ENCODE data around the gene KCNQ2. TPM values are rescaled to one million over a fixed set of nuclear protein-coding genes. Genes with fewer than 3 reads are reported as not detected.
"Not testable (repeated sequence)": the region's sequence is repeated elsewhere in the genome, so short reads cannot be mapped to it uniquely, and the experiment has no call there.

KCNQ2 gene
- under 1 TPM in 1 of 3 donors, not detected in 2; 0.73 TPM for polyA plus RNA-seq

- Mint-ChIP-seq H3K4me3 (peak within 1 kb of the TSS in 2 of 5 donors; percentile 35 to 36), H3K9me3 (no peaks in the 10 kb centered on the region), H3K27me3 (ENCODE audit: low read depth in 3 of 3) (peaks cover 6 to 11% (median 11%) of the 10 kb centered on the region in 3 donors), H3K27ac (no peak within 1 kb of the TSS), H3K4me1 (peaks cover 0 to 4% of the 10 kb centered on the region in 2 donors), H3K36me3 (no peaks in the 10 kb centered on the region)
- no peak for DNase-seq
Measured at GRCh38 chr20:63471981-63472831, at the start of gene KCNQ2. TSS of gene KCNQ2 (minus strand) at chr20:63472655. CDS start at chr20:63472463, 192 bp downstream.

GRCh38 chr20:63521602-63522001 is 49.1 kb upstream of the KCNQ2 start:
- DNase-seq = no peak
- Mint-ChIP-seq H3K36me3 (peaks cover 0 to 7% (median 3%) of the 10 kb centered on the region in 3 donors), H3K4me1 (peaks cover 0 to 11% of the 10 kb centered on the region in 2 donors), H3K27ac (peak overlapping the region in 1 of 6 donors; percentile 32), H3K27me3 (ENCODE audit: low read depth in 3 of 3) (peaks cover 0 to 5% (median 4%) of the 10 kb centered on the region in 3 donors), H3K4me3 (peak overlapping the region; percentile 68 to 81 (median 75)), H3K9me3 (peaks cover 0 to 2% (median 0%) of the 10 kb centered on the region in 6 donors)

GRCh38 chr20:63520934-63521601 is 48.6 kb upstream of the KCNQ2 start:
- peaks cover 0 to 11% of the 10 kb centered on the region in 2 donors for H3K4me1 Mint-ChIP-seq
- H3K4me3 Mint-ChIP-seq = peak overlapping the region; percentile 68 to 81 (median 75)
- peaks cover 0 to 7% (median 3%) of the 10 kb centered on the region in 3 donors for H3K36me3 Mint-ChIP-seq
- H3K27ac Mint-ChIP-seq = peak overlapping the region in 2 of 6 donors; percentile 32 to 71
- peaks cover 0 to 2% (median 0%) of the 10 kb centered on the region in 6 donors for H3K9me3 Mint-ChIP-seq
- peaks cover 0 to 4% (median 3%) of the 10 kb centered on the region in 3 donors for H3K27me3 Mint-ChIP-seq (ENCODE audit: low read depth in 3 of 3)
- peak; percentile 54 to 72 (median 68) for DNase-seq

GRCh38 chr20:63520504-63520933 is 48.1 kb upstream of the KCNQ2 start, which contains the start of gene PPDPF:
TSS of gene PPDPF (plus strand) at chr20:63520765. CDS start at chr20:63521309, 544 bp downstream.
- Mint-ChIP-seq H3K4me3 (peak within 1 kb of the TSS; percentile 76 to 83 (median 81)), H3K36me3 (peaks cover 0 to 7% (median 3%) of the 10 kb centered on the region in 3 donors), H3K27ac (peak within 1 kb of the TSS in 3 of 6 donors; percentile 35 to 71 (median 60)), H3K9me3 (peaks cover 0 to 2% (median 0%) of the 10 kb centered on the region in 6 donors), H3K27me3 (ENCODE audit: low read depth in 3 of 3) (peaks cover 0 to 4% (median 3%) of the 10 kb centered on the region in 3 donors), H3K4me1 (peaks cover 0 to 11% of the 10 kb centered on the region in 2 donors)
- peak; percentile 78 to 86 (median 85) for DNase-seq

GRCh38 chr20:63519668-63520503 is 47.4 kb upstream of the KCNQ2 start:
- Mint-ChIP-seq H3K36me3 (peaks cover 0 to 7% (median 3%) of the 10 kb centered on the region in 3 donors), H3K4me1 (peaks cover 0 to 11% of the 10 kb centered on the region in 2 donors), H3K4me3 (peak overlapping the region; percentile 66 to 79 (median 76)), H3K9me3 (peaks cover 0 to 2% (median 0%) of the 10 kb centered on the region in 6 donors), H3K27ac (peak overlapping the region in 3 of 6 donors; percentile 35 to 61 (median 60)), H3K27me3 (ENCODE audit: low read depth in 3 of 3) (peaks cover 0 to 4% (median 3%) of the 10 kb centered on the region in 3 donors)
- DNase-seq = peak; percentile 60 to 70 (median 67)

- no peak for DNase-seq
- H3K4me1 Mint-ChIP-seq = peaks cover 5 to 13% of the 10 kb centered on the region in 2 donors
- peak overlapping the region; percentile 66 to 79 (median 76) for H3K4me3 Mint-ChIP-seq
- peaks cover 0 to 7% (median 3%) of the 10 kb centered on the region in 3 donors for H3K36me3 Mint-ChIP-seq
- peaks cover 0 to 2% (median 0%) of the 10 kb centered on the region in 6 donors for H3K9me3 Mint-ChIP-seq
- H3K27ac Mint-ChIP-seq = peak overlapping the region in 3 of 6 donors; percentile 35 to 81 (median 60)
- peaks cover 0 to 7% (median 6%) of the 10 kb centered on the region in 3 donors for H3K27me3 Mint-ChIP-seq (ENCODE audit: low read depth in 3 of 3)
Measured at GRCh38 chr20:63518946-63519667, 46.7 kb upstream of the KCNQ2 start.

GRCh38 chr20:63518351-63518861 is 46.0 kb upstream of the KCNQ2 start:
- H3K27me3 Mint-ChIP-seq (ENCODE audit: low read depth in 3 of 3) = peaks cover 1 to 10% (median 4%) of the 10 kb centered on the region in 3 donors
- peak overlapping the region; percentile 10 to 72 (median 61) for H3K4me3 Mint-ChIP-seq
- H3K9me3 Mint-ChIP-seq = peaks cover 0 to 1% (median 0%) of the 10 kb centered on the region in 6 donors
- H3K27ac Mint-ChIP-seq = peak overlapping the region in 1 of 6 donors; percentile 81
- peaks cover 0 to 3% (median 0%) of the 10 kb centered on the region in 3 donors for H3K36me3 Mint-ChIP-seq
- DNase-seq = no peak
- peaks cover 5 to 10% of the 10 kb centered on the region in 2 donors for H3K4me1 Mint-ChIP-seq

- no peak overlapping the region for H3K27ac Mint-ChIP-seq
- no peak for DNase-seq
- H3K9me3 Mint-ChIP-seq = peaks cover 0 to 4% (median 0%) of the 10 kb centered on the region in 6 donors
- peaks cover 0 to 2% (median 0%) of the 10 kb centered on the region in 3 donors for H3K36me3 Mint-ChIP-seq
- peaks cover 5 to 9% of the 10 kb centered on the region in 2 donors for H3K4me1 Mint-ChIP-seq
- peaks cover 5 to 11% (median 10%) of the 10 kb centered on the region in 3 donors for H3K27me3 Mint-ChIP-seq (ENCODE audit: low read depth in 3 of 3)
- H3K4me3 Mint-ChIP-seq = peak overlapping the region in 4 of 5 donors; percentile 27 to 60 (median 34)
Measured at GRCh38 chr20:63517376-63518309, 45.2 kb upstream of the KCNQ2 start.

- not testable (repeated sequence) for DNase-seq, H3K27ac Mint-ChIP-seq
Measured at GRCh38 chr20:63514520-63514919, 42.1 kb upstream of the KCNQ2 start.

GRCh38 chr20:63513207-63513606 is 40.8 kb upstream of the KCNQ2 start:
- Mint-ChIP-seq H3K9me3 (peaks cover 0 to 4% (median 0%) of the 10 kb centered on the region in 6 donors), H3K4me1 (peaks cover 2 to 5% of the 10 kb centered on the region in 2 donors), H3K36me3 (no peaks in the 10 kb centered on the region), H3K27ac (no peak overlapping the region), H3K4me3 (no peak overlapping the region), H3K27me3 (ENCODE audit: low read depth in 3 of 3) (peaks cover 7 to 19% (median 9%) of the 10 kb centered on the region in 3 donors)
- DNase-seq = no peak

More at GRCh38 chr20:63514520-63514919, 42.1 kb upstream of the KCNQ2 start:
- not testable (repeated sequence) for H3K4me1 Mint-ChIP-seq, H3K36me3 Mint-ChIP-seq, H3K4me3 Mint-ChIP-seq, H3K9me3 Mint-ChIP-seq
- peaks cover 5 to 13% (median 12%) of the 10 kb centered on the region in 3 donors for H3K27me3 Mint-ChIP-seq (ENCODE audit: low read depth in 3 of 3)

- Mint-ChIP-seq H3K9me3 (peaks cover 0 to 9% (median 0%) of the 10 kb centered on the region in 6 donors), H3K4me1 (no peaks in the 10 kb centered on the region), H3K27ac (no peak overlapping the region), H3K4me3 (no peak overlapping the region), H3K27me3 (ENCODE audit: low read depth in 3 of 3) (peaks cover 6 to 21% (median 11%) of the 10 kb centered on the region in 3 donors), H3K36me3 (peaks cover 0 to 3% (median 1%) of the 10 kb centered on the region in 3 donors)
- no peak for DNase-seq
Measured at GRCh38 chr20:63509088-63509564, 36.7 kb upstream of the KCNQ2 start.
